A172 (cell line): ENCODE results near the gene ENTPD2. TPM values are rescaled to one million over a fixed set of nuclear protein-coding genes. Genes with fewer than 3 reads are reported as not detected.

Experiments
- DNase-seq: peaks from one replicate; pipeline ENCODE4 v3.0.0-alpha.2; 2015; ENCODE audit warnings: low spot score
- total RNA-seq: library from RNA; depleted of rRNA; stranded (reverse); fragments of >200 nt; shearing (Covaris generic); gene quantifications from 2 replicates; pipeline ENCODE4 v1.2.3, GENCODE V29; 2014

ENTPD2 gene
- total RNA-seq, 1 experiment from 2014 or later = not detected

GRCh38 chr9:137030006-137030405 lies 23.9 kb downstream of the ENTPD2 start:
- DNase-seq = no peak

- DNase-seq = peak; percentile 77
These were observed 24.6 kb downstream of the ENTPD2 start for GRCh38 chr9:137029058-137029936.

- DNase-seq = peak; percentile 66
These were observed 25.4 kb downstream of the ENTPD2 start for GRCh38 chr9:137028263-137029057.

- no peak for DNase-seq
These were observed 26.2 kb downstream of the ENTPD2 start, which contains the start of gene ABCA2 for GRCh38 chr9:137027369-137028262. Gene ABCA2, minus strand, starts transcription at chr9:137028237. Its CDS starts 97 bp downstream, at chr9:137028140.

GRCh38 chr9:137026828-137027227 lies 27.0 kb downstream of the ENTPD2 start:
- no peak for DNase-seq

GRCh38 chr9:137026384-137026783 lies 27.5 kb downstream of the ENTPD2 start:
- no peak for DNase-seq

GRCh38 chr9:137025517-137025966 lies 28.3 kb downstream of the ENTPD2 start:
- no peak for DNase-seq

DNA sequence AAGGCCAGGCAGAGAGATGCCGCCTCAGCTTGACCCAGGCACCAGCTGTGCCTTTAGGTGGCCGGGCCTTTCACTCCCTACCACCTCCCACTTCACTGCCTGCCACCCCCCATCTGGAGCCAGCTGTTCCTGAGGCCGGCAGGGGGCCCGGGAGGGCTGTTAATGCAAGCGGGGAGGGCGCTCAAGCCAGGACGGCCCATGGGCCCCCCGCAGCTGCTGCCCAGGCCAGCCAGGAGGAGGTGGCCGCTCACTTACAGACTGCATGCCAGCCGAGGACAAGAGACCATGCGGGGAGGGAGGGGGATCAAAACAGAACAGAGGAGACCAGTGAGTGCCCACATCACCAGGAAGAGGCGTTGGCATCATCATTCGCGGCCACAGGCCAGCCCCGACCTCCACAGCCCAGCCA lies 30.3 kb downstream of the ENTPD2 start:
- no peak for DNase-seq

GRCh38 chr9:137023157-137023556 lies 30.7 kb downstream of the ENTPD2 start:
- DNase-seq = no peak

DNA sequence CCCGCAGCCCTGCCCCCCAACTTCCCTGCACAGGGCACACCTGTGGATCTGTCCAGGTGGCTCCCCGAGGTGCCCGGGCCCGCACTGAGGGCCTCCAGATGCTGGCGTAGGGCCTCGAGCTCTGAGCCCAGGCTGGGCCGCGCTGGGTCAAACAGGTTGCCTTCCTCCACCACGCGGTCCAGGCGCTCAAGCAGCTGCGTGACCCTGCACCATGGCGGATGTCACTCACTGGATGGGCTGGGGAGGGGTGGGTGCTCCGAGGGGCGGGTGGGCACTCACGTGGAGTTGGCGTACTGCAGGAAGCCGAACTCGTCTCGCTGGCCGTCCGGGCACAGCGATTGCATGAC lies 31.2 kb downstream of the ENTPD2 start:
- DNase-seq = no peak

- peak; percentile 95 for DNase-seq
These were observed 31.7 kb downstream of the ENTPD2 start for GRCh38 chr9:137021979-137022661.

GRCh38 chr9:137021568-137021978 lies 32.3 kb downstream of the ENTPD2 start:
- no peak for DNase-seq

DNA sequence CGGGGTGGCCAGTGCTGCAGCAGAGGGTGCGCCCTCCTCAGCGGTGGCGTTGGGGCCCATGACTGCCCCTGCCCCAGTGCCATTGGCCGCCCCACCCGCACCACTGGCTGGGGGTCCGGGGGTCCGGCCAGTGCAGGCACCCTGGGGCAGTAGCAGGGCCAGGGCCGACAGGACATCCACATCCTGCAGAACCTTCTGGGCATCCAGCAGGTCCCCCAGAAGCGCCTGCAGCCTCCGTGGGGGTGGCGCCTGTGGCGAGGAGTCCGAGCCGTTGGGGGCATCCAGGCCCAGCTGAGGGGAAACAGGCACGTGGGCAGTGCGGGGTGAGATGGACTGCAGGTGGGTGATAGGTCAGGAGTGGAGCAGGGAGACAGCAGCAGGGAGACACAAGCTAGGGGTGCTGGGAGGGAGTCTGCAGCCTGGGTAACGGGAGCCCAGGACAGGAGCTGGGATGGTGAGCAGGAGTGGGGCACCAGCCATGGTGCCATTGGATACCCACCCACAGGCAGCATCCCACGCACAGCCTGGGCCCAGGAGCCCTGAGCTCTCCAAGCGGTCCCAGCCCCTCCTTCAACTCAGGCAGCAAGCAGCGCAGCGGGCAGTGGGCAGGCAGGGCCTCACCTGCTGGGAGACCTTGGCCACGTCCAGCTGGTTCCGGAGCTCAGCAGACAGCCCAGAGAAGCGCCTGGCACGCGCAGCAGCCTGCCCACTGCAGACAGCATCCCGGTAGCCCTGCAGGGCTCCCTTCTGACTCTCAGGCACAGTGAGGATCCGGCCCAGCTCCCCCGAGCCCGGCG lies 32.9 kb downstream of the ENTPD2 start:
- no peak for DNase-seq

- no peak for DNase-seq
These were observed 33.8 kb downstream of the ENTPD2 start for GRCh38 chr9:137019891-137020683.

- no peak for DNase-seq
These were observed 34.9 kb downstream of the ENTPD2 start for GRCh38 chr9:137018761-137019559.

GRCh38 chr9:137017791-137018497 lies 35.9 kb downstream of the ENTPD2 start:
- DNase-seq = no peak

- no peak for DNase-seq
These were observed 36.8 kb downstream of the ENTPD2 start for GRCh38 chr9:137017071-137017470.

- DNase-seq = no peak
These were observed 37.4 kb downstream of the ENTPD2 start for GRCh38 chr9:137016436-137016835.
